Nephron (organoid): ENCODE results near the gene COL8A1.

ENCODE experiments used
- H3K27ac Mint-ChIP-seq, 3 experiments: 2 replicates each; pipeline ENCODE4 v1.8.0; 2020; ENCODE audit warnings: mixed read lengths in 3 of 3, mild to moderate bottlenecking in 2 of 3, moderate library complexity in 1 of 3
- H3K27me3 Mint-ChIP-seq: 2 replicates; pipeline ENCODE4 v1.8.0; 2021; ENCODE audit warnings: low read depth, mild to moderate bottlenecking, moderate library complexity, mixed read lengths
- H3K36me3 Mint-ChIP-seq: 2 replicates; pipeline ENCODE4 v1.8.0; 2020; ENCODE audit warnings: low read depth, mixed read lengths
- H3K4me1 Mint-ChIP-seq: 2 replicates; pipeline ENCODE4 v1.8.0; 2020; ENCODE audit warnings: mixed read lengths
- H3K4me3 Mint-ChIP-seq, 3 experiments: 2 replicates each; pipeline ENCODE4 v1.8.0; 2020; ENCODE audit warnings: mild to moderate bottlenecking in 3 of 3, mixed read lengths in 3 of 3, moderate library complexity in 2 of 3
- H3K9me3 Mint-ChIP-seq: 2 replicates; pipeline ENCODE4 v1.8.0; 2020; ENCODE audit warnings: mixed read lengths
- TF ChIP-seq, protein P1 (sequence below), 3 experiments: fragments of 200-600 bp; sonication (generic); IDR thresholded peaks; one replicate each; pipeline ENCODE4 v1.5.0; 2021; ENCODE audit warnings: antibody characterized with exemption in 3 of 3; ENCODE audit not compliant: unreplicated experiment in 3 of 3

The COL8A1 gene

DNA sequence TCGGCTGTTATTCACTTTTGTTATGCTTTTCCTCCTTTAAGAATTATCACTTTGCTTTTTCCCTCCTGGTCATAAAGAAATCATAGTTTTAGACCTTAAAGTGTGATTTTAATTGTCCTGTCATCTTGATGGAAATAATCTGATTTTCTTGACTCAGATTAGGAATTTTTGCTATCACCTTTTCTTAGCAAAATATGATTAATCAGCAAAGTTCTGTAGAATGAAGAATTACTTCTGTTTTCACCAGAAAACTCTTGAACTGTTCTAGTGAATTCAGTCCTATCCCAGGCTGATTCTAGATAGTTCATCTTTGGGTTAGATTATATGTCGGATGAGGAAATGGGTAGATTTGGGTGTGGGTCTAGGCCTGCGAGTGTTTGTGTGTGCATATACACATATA is 191.4 kb downstream of the COL8A1 start:
- Mint-ChIP-seq H3K36me3 (no peaks in the 10 kb centered on the region), H3K4me3 (no peak overlapping the region), H3K27ac (no peak overlapping the region), H3K9me3 (no peaks in the 10 kb centered on the region), H3K4me1 (peaks cover 8% of the 10 kb centered on the region), H3K27me3 (no peaks in the 10 kb centered on the region)
- TF ChIP-seq, protein P1, sequence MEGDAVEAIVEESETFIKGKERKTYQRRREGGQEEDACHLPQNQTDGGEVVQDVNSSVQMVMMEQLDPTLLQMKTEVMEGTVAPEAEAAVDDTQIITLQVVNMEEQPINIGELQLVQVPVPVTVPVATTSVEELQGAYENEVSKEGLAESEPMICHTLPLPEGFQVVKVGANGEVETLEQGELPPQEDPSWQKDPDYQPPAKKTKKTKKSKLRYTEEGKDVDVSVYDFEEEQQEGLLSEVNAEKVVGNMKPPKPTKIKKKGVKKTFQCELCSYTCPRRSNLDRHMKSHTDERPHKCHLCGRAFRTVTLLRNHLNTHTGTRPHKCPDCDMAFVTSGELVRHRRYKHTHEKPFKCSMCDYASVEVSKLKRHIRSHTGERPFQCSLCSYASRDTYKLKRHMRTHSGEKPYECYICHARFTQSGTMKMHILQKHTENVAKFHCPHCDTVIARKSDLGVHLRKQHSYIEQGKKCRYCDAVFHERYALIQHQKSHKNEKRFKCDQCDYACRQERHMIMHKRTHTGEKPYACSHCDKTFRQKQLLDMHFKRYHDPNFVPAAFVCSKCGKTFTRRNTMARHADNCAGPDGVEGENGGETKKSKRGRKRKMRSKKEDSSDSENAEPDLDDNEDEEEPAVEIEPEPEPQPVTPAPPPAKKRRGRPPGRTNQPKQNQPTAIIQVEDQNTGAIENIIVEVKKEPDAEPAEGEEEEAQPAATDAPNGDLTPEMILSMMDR (IDR thresholded peaks at IDR 0.05; ENCODE audit: unreplicated experiment in 3 of 3): no peak

- H3K27ac Mint-ChIP-seq: peak overlapping the region in 1 of 3 experiments; percentile 39
- no peaks in the 10 kb centered on the region for H3K27me3 Mint-ChIP-seq
- TF ChIP-seq, protein P1 (IDR thresholded peaks at IDR 0.05; ENCODE audit: unreplicated experiment in 3 of 3): no peak
- peaks cover 8% of the 10 kb centered on the region for H3K4me1 Mint-ChIP-seq
- no peaks in the 10 kb centered on the region for H3K36me3 Mint-ChIP-seq
- no peaks in the 10 kb centered on the region for H3K9me3 Mint-ChIP-seq
- no peak overlapping the region for H3K4me3 Mint-ChIP-seq
Observed at GRCh38 chr3:99833617-99834205, 195.3 kb downstream of the COL8A1 start.

DNA sequence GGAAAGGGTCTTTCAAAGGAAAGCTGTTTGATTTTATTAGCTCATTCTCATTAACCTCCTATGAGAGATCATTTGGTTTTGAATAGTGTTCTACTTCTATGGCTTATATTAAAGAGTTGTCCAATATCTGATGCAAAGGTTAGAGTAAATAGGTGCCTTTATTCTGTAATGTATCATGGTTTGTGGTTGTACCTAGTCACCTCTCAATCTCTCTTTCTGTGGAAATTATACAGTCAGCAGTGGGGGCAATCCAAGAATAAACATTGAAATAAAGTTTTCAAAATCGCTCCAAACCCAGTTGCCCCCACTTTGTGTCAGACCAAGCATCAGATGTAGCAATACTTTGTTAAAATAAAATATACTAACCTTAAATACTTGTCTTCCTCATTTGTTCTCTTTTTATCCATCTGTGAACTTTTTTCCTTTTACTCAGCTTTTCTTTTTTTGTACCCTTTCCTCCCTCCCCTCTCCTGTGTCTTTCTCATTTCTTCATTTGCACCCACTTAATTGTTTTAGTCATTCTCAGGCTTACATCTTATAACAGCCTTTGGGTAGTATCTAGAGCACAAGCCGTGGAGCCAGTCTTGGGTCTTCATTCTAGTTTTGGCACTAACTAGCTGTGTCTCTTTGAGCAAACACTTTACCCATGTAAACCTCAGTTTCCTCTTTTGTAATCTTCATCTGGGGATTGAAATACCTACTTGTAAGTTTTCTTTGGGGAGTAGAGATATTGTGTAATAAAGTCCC is 196.0 kb downstream of the COL8A1 start:
- Mint-ChIP-seq H3K4me1 (peaks cover 8% of the 10 kb centered on the region), H3K27ac (peak overlapping the region in 1 of 3 experiments; percentile 39), H3K4me3 (no peak overlapping the region), H3K36me3 (no peaks in the 10 kb centered on the region), H3K27me3 (no peaks in the 10 kb centered on the region), H3K9me3 (no peaks in the 10 kb centered on the region)
- TF ChIP-seq, protein P1 (IDR thresholded peaks at IDR 0.05; ENCODE audit: unreplicated experiment in 3 of 3): no peak

DNA sequence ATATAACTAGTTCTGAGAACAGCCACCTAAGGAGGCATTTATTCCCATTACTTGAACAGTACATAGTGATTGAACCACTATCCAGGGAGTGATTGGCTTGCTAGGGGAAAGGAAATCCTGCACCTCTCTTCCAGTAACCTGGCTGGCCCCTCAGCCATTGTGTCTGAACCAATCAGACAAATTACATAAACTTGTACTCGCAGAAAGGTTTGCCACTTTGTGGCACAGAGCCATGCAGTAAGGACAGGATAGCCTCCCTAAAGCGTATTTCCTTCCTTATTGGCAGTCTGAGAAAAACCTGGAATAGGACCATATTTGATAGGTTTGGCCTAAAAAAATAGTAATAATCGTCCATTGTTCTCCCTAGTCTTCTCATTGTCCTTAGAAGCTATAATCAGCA is 198.3 kb downstream of the COL8A1 start:
- TF ChIP-seq, protein P1 (IDR thresholded peaks at IDR 0.05; ENCODE audit: unreplicated experiment in 3 of 3): no peak
- no peak overlapping the region for H3K27ac Mint-ChIP-seq
- H3K27me3 Mint-ChIP-seq: no peaks in the 10 kb centered on the region
- peaks cover 8% of the 10 kb centered on the region for H3K4me1 Mint-ChIP-seq
- H3K36me3 Mint-ChIP-seq: no peaks in the 10 kb centered on the region
- H3K9me3 Mint-ChIP-seq: no peaks in the 10 kb centered on the region
- no peak overlapping the region for H3K4me3 Mint-ChIP-seq

GRCh38 chr3:99837715-99838114 is 199.3 kb downstream of the COL8A1 start:
- H3K36me3 Mint-ChIP-seq: no peaks in the 10 kb centered on the region
- TF ChIP-seq, protein P1 (IDR thresholded peaks at IDR 0.05; ENCODE audit: unreplicated experiment in 3 of 3): no peak
- H3K4me1 Mint-ChIP-seq: peaks cover 8% of the 10 kb centered on the region
- H3K9me3 Mint-ChIP-seq: no peaks in the 10 kb centered on the region
- H3K27me3 Mint-ChIP-seq: no peaks in the 10 kb centered on the region
- H3K27ac Mint-ChIP-seq: no peak overlapping the region
- no peak overlapping the region for H3K4me3 Mint-ChIP-seq

- Mint-ChIP-seq H3K4me3 (no peak overlapping the region), H3K27me3 (no peaks in the 10 kb centered on the region), H3K36me3 (no peaks in the 10 kb centered on the region), H3K4me1 (peaks cover 9% of the 10 kb centered on the region), H3K9me3 (no peaks in the 10 kb centered on the region), H3K27ac (no peak overlapping the region)
- TF ChIP-seq, protein P1 (IDR thresholded peaks at IDR 0.05; ENCODE audit: unreplicated experiment in 3 of 3): no peak
Observed at GRCh38 chr3:99838755-99839154, 200.4 kb downstream of the COL8A1 start.
